ENCODE results near the gene NUAK2. TPM values are rescaled to one million over a fixed set of nuclear protein-coding genes. Genes with fewer than 3 reads are reported as not detected.
A peak's percentile ranks its signal among the peaks of the same experiment; 100 is the strongest.

Gene NUAK2
- total RNA-seq, 4 donors from 2014 or later = 0.73 to 2.0 (median 1.5) TPM; not detected in 1

DNA sequence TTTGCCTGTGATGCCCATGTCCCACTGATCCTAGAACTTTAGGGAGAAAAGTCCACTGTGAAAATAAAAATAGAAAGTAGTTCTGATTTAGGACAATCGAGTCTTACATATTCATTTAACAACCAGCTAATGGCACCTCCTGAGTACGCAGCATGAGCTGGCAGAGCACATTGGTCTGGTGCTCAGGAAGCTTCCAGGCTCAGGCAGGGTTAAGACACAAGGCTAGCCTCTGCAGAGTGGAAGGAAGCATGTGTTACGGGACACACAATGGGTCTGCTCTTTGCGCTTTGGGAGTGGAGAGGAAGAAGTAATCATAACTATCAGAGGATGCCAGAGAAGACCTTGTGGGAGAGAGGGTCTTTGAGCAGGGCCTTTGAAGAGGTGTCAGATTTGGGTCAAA, 39.3 kb upstream of the NUAK2 start:
- no peaks in the 10 kb centered on the region for H3K27me3 ChIP-seq
- no peak overlapping the region for H3K27ac ChIP-seq
- intact Hi-C loops (cut with DNase I; ENCODE audit: low total_unique reads) = no loop called here

DNA sequence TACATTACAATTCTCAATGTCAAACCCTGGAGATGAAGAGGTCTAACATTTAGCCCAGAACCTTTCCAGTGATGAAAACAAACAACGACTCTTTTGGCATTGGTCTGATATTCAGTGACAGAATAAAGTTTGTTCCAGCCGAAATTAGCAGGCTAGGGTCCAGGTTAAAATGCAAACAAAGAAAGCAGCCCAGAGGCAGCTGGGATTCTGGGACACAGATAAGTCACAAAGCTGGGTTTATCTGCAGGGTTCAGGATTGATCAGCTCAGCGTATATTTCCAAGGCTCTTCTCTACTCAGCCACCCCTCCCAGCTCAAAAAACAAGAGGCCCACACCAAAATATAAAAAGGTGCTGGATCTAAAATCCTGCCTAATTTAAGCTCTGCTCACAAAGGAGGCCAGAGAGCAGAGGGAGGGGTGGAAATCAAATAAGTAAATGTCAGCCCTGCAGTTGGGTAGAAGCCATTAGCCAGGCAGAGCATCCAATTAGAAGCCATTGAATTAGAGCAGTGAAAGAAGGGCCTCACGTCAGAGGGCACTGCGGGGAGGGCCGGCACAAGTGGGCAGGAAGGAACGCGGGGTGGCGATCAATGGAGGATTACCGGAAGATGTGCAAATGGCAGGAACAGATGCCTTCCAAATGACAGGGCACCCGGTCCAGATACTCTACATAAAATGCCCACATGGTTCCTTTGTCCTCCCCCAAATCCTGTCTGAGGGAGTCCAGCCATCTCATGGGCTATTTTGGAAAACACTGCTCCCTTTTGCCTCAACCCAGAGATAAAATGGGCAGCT, 38.4 kb upstream of the NUAK2 start:
- Histone ChIP-seq H3K36me3 (no peaks in the 10 kb centered on the region), H3K4me3 (no peak overlapping the region), H3K27me3 (no peaks in the 10 kb centered on the region), H3K27ac (no peak overlapping the region), H3K9me3 (no peaks in the 10 kb centered on the region), H3K4me1 (no peaks in the 10 kb centered on the region)
- TF ChIP-seq, protein P1, sequence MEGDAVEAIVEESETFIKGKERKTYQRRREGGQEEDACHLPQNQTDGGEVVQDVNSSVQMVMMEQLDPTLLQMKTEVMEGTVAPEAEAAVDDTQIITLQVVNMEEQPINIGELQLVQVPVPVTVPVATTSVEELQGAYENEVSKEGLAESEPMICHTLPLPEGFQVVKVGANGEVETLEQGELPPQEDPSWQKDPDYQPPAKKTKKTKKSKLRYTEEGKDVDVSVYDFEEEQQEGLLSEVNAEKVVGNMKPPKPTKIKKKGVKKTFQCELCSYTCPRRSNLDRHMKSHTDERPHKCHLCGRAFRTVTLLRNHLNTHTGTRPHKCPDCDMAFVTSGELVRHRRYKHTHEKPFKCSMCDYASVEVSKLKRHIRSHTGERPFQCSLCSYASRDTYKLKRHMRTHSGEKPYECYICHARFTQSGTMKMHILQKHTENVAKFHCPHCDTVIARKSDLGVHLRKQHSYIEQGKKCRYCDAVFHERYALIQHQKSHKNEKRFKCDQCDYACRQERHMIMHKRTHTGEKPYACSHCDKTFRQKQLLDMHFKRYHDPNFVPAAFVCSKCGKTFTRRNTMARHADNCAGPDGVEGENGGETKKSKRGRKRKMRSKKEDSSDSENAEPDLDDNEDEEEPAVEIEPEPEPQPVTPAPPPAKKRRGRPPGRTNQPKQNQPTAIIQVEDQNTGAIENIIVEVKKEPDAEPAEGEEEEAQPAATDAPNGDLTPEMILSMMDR (IDR thresholded peaks at IDR 0.05) = no peak
- TF ChIP-seq POLR2A (IDR thresholded peaks at IDR 0.05) = no peak
- no peak for DNase-seq
- intact Hi-C loops (cut with DNase I; ENCODE audit: low total_unique reads) = no loop called here

More for the DNA sequence above, 39.3 kb upstream of the NUAK2 start:
- TF ChIP-seq, protein P1 (IDR thresholded peaks at IDR 0.05) = no peak
- no peak for TF ChIP-seq POLR2A (IDR thresholded peaks at IDR 0.05)
- Histone ChIP-seq H3K9me3 (no peaks in the 10 kb centered on the region), H3K4me3 (no peak overlapping the region), H3K36me3 (no peaks in the 10 kb centered on the region), H3K4me1 (no peaks in the 10 kb centered on the region)
- no peak for DNase-seq

DNA sequence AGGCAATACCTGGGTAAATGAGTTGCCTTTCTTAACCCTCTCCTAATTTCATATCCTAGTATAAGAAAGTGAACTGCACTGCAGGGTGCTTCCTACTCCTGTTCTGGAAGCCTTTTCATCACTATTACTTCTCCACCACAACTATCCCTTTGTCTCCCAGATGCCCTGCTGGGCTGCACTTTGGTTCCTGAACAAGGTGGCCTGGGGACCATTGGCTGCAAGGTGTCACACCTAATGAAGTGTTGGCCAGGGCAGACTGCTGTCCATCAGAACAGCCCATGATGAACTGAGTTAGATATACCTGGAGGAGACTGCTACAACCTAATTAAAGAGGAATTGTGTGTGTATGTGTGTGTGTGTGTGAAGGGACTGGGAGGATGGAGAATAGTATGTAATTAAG, 37.0 kb upstream of the NUAK2 start:
- Histone ChIP-seq H3K27me3 (no peaks in the 10 kb centered on the region), H3K4me1 (no peaks in the 10 kb centered on the region), H3K4me3 (no peak overlapping the region), H3K27ac (no peak overlapping the region), H3K36me3 (no peaks in the 10 kb centered on the region), H3K9me3 (no peaks in the 10 kb centered on the region)
- no peak for DNase-seq
- TF ChIP-seq, protein P1 (IDR thresholded peaks at IDR 0.05) = no peak
- no peak for TF ChIP-seq POLR2A (IDR thresholded peaks at IDR 0.05)
- intact Hi-C loops (cut with DNase I; ENCODE audit: low total_unique reads) = no loop called here

DNA sequence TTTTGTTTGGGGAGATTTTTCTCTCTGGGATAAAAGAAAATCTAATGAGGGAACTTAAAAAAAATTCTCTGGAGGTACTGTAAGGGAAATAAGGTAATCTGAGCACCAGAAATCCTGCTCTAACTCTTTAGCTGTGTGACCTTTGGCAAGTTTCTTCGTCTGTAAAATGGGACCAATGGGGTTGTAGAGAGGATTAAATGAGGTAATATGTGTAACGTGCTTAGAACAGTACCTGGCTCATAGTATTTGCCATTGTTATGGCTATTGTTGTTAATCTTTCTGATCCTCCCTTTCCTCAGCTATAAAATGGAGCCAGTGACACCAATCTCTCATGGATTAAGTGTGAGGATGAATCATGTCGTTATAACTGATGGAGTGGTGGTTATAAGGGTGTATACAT, 36.0 kb upstream of the NUAK2 start:
- Histone ChIP-seq H3K27ac (peak overlapping the region; percentile 40 to 67), H3K27me3 (no peaks in the 10 kb centered on the region), H3K4me1 (no peaks in the 10 kb centered on the region), H3K9me3 (no peaks in the 10 kb centered on the region), H3K4me3 (peak overlapping the region in 1 of 2 donors; percentile 41), H3K36me3 (no peaks in the 10 kb centered on the region)
- intact Hi-C loops (cut with DNase I; ENCODE audit: low total_unique reads) = no loop called here
- TF ChIP-seq, protein P1 (IDR thresholded peaks at IDR 0.05) = no peak
- no peak for TF ChIP-seq POLR2A (IDR thresholded peaks at IDR 0.05)
- DNase-seq = no peak

DNA sequence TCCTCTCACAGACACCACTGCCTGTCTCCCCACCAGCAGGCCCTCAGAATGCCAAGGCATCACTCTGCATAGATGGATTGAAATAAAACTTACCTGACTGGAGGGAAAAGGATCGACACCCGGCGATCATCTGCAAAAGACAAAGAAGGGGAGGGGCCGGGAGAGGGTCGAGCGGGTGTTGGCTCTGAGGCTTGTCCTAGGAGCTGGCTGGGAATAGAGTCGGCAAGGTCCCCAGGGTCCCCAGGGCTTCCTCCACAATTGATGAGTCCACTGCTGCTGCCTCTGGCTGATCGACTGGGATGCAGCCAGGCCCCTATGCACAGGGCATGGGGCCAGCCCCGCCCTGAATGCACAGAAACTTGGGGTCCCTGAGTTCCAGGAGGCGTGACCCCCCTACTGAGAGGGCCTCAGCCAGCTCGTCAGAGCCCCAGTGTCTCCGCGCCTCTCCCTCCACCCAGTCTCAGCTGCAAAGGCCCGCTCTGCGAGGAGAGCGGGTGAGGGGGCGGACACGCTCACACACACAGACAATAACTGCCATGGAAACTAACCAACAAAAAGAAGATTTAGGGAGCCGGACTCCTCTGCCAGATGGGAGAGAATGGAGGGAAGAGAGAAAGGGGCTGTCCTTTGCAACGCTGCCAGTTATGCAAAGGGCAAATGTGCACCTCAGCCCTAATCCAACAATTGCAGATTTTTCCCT, 35.0 kb upstream of the NUAK2 start, which contains the start of gene KLHDC8A:
Gene KLHDC8A (minus strand): TSS at position 483 of the 700 bp plus-strand sequence. CDS start 13,318 bp downstream, outside the sequence.
- H3K27me3 ChIP-seq = no peaks in the 10 kb centered on the region
- no peaks in the 10 kb centered on the region for H3K4me1 ChIP-seq
- peak; percentile 35 to 69 for DNase-seq
- TF ChIP-seq, protein P1 (IDR thresholded peaks at IDR 0.05) = no peak
- TF ChIP-seq POLR2A (IDR thresholded peaks at IDR 0.05) = no peak
- no peaks in the 10 kb centered on the region for H3K9me3 ChIP-seq
- peak within 1 kb of the TSS; percentile 40 to 67 for H3K27ac ChIP-seq
- H3K36me3 ChIP-seq = no peaks in the 10 kb centered on the region
- intact Hi-C loops (cut with DNase I; ENCODE audit: low total_unique reads) = no loop called here
- peak within 1 kb of the TSS; percentile 17 to 41 for H3K4me3 ChIP-seq

Measured in uterus (tissue), 4 donors.